ENCODE results near the gene HIBCH.
"Not testable (repeated sequence)": the region's sequence is repeated elsewhere in the genome, so short reads cannot be mapped to it uniquely, and the experiment has no call there.

The HIBCH gene

DNA sequence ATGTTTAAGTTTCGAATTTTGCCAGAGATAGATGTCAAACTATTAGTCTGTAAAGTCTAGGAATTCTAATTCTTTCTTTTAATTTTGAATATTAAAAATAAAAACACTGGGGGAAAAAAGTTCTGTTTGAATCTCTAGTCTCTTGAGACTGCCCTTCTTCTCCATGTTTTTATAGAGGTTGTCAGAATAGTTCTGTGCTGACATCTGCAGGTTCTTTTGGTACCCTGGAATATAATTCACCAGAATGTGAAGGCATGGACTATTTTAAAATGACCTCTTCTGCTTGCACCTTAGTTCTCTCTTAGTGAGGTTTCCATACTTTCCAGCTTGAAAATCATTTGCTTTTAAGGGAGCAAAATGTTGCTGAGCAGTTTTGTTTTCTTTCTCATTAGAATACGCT lies 136.1 kb downstream of the HIBCH start:
- DNase-seq, result no peak

DNA sequence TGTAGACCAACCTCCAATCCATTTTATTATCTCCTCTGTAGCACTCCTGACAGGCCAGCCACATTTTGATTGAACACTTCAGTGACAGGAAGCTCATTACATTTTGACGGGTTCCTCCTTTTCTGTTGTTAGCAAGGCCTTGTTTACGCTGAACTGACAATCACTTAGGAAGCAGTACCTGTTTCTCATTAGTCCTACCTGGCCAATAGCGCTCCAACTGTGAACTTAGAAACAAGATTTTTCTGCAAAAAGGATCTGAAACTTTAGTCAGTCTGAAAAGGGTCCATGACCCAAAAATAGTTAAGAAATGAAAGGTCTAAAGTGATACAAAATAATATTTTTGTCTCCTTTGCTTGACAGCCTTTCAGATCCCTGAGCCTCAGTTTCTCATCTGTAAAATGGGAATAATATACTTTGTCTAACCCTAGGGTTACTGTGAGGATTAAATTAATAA lies 137.5 kb downstream of the HIBCH start:
- no peak for DNase-seq

DNA sequence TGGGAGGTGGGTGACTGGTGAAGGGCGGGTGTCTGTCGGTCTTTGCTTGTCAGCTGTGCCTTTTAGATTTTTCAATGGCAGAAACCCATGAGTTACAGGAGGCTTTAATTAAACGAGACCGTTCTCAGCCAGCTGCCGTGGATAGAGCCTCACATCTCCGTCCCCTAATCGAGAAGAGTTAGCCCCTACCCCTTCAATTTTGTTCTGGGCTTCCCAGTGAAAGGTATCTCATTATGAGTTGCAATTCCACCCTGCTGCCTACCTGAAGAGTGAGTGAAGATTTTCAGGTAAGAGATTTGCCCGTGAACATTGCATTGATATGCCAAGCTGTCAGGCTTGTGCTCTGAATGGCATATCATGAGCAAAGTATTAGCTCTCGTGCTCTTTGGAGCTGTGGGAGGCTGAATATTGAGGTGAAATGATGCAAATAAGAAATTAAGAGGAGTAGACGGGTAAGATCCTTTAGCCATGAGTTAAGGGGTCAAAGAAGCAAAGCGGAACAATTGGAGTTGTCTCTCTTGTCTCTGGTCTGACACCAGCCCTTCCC lies 138.4 kb downstream of the HIBCH start:
- no peak for DNase-seq

- DNase-seq, result peak; percentile 4
Measured at GRCh38 chr2:190180313-190181122, 139.1 kb downstream of the HIBCH start.

DNA sequence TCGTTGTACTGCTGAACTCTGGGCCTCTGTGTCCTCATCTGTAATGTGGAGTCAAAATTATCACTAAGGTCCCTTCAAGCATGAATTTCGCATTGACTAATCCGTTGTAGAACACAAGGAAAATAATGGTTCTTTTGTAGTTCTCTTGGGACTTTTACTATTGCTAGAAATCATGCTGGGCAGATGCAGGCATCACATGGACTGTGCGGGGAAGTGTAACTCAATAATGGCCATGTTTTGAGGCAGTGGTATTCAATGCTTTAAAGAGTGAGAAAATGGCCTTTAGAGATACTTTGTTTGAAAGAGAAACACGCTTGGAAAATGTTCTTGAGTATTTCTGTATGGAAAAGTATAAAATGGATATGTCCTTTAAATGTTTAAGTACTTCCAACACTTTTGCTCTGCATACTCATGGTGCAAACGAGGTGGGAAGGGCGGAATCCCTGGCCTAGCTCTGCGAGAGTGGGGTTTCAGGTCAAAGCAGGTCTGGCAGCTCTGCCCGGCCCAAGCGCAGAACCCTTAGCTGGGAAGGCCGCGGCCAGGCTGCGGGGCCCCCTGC lies 139.8 kb downstream of the HIBCH start:
- no peak for DNase-seq

- no peak for DNase-seq
Measured at GRCh38 chr2:190178066-190178722, 141.4 kb downstream of the HIBCH start.

DNA sequence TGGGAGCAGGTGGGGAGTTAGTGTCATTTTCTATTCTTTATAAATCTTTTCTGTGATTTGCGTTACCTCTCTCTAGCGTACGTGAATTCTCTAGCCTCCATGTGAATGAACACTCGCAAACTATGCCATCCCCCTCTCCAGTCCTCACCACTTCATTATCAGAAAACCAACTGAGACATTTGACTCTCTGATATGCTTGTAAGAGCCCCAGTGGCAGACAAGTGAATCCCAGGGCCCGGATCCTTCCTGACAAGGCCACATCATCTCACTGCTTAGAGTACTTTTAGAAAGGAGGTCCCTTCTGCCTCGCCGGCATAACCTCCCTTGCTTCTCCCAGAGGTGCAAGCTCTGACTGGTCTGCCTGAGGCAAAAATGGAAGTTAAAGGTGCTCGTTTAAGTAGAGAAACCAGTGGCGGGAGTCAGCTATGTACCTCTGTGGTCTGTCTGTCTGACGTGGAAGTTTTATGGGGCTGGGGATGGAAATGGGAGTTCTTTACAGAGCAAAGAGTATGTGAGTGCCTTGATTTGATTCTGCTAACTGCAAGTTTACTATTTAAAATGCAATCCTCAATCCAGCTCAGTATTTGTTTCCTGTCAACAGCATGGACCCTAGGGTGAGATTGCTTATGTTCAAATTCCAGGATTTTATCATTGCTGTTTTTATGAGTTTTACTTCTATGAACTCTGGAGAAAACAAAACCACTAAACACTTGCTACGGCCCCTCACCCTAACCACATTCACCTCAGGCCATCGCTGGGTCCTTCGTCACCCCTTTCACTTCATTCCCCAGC lies 142.2 kb downstream of the HIBCH start:
- no peak for DNase-seq

GRCh38 chr2:190173392-190173791 lies 146.2 kb downstream of the HIBCH start:
- no peak for DNase-seq

DNA sequence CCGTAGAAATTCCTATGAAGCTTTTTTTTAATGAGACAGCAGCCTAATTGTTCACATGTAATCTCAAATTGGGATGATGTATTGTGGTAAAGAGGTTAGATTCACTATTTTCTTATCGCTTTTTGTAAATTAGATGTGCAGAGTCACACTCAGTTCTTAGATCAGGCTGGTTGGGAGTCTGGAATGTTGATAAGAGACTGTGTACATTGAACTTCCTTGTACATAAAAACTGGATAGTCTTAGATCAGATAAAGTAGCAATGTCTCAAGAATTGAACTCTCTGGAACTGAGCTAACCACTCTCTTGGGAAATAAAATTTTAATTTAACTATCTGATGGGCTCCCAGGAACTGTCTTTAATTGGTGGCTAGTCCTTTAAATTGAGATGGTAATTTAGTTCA lies 149.0 kb downstream of the HIBCH start:
- DNase-seq, result no peak

- no peak for DNase-seq
Measured at GRCh38 chr2:190169221-190170072, 150.2 kb downstream of the HIBCH start.

DNA sequence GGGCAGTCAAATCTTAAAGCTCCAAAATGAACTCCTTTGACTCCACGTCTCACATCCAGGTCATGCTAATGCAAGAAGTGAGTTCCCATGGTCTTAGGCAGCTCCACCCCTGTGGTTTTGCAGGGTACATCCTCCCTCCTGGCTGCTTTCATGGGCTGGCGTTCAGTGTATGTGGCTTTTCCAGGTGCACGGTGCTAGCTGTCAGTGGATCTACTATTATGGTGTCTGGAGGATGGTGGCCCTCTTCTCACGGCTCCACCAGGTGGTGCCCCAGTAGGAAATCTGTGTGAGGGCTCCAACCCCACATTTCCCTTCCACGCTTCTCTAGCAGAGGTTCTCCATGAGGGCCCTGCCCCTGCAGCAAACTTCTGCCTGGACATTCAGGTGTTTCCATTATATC lies 151.9 kb downstream of the HIBCH start:
- DNase-seq, result no peak

- DNase-seq, result no peak
Measured at GRCh38 chr2:190165491-190165890, 154.1 kb downstream of the HIBCH start.

DNA sequence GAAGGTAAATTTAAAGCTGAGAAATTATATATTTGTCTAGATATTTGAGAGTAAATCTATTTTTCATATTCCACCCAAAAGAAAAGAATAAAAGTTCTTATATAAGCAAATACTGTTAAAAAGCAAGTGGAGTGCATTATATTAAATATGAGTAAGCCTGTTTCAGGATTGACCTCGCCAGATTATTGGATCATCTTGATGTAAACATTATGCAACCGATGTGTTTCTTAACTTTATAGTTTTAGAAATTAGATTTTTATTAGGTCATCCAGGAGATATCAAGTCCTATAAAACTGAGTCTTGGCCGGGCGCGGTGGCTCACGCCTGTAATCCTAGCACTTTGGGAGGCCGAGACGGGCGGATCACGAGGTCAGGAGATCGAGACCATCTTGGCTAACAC lies 156.8 kb downstream of the HIBCH start:
- DNase-seq, result no peak

GRCh38 chr2:190159453-190159852 lies 160.2 kb downstream of the HIBCH start:
- DNase-seq, result no peak

GRCh38 chr2:190158798-190159434 lies 160.7 kb downstream of the HIBCH start:
- no peak for DNase-seq

- DNase-seq, result not testable (repeated sequence)
Measured at GRCh38 chr2:190157613-190158528, 161.8 kb downstream of the HIBCH start.

DNA sequence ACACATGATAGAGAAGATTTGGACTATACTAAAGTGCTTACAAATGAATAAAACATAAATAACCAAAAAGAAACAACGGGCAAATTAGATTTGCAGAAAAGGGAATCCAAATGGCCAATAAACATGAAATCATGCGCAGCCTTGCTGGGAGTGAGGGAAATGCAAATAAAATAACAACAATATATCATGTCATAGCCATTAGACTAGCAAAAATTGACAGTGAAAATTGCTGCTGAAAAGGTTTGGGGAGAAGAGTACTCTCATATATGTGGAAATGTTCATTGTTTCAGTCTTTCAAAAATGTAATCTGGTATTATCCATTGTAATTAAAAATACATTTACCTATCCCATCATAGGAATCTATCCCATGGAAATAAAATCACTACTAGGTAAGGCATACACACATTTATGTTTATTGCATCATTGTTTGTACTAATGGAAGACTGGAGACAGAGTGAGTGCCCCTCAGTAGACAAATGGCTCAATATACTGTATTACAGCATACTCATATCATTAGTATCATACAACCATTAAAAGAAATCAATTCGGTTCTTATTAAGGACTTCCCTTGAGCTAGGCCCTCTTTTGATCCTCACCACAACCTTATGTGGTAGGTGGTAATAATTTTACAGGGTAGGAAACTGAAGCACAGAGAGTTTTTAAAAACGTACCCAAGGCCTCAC lies 163.0 kb downstream of the HIBCH start:
- no peak for DNase-seq
